Heart left ventricle (tissue), 13 donors: ENCODE measurements around the gene NCAM1.

Experiments
- CTCF ChIP-seq, 12 donors: fragments of 200-600 bp; sonication (generic) in 4 of 12; IDR thresholded peaks; one replicate each; pipeline versions ENCODE4 v1.5.0 to v1.8.0; 2018 to 2022; ENCODE audit warnings: antibody characterized with exemption in 12 of 12, mild to moderate bottlenecking in 5 of 12
- POLR2A ChIP-seq, 2 donors: fragments of 450-650 bp; IDR thresholded peaks; one replicate each; pipeline ENCODE4 v1.6.1; 2017; ENCODE audit warnings: antibody characterized with exemption in 2 of 2, mild to moderate bottlenecking in 2 of 2, moderate library complexity in 2 of 2
- donor health status: ischemic (EF 13 %, LVEDD 7.1; RV severe dilation, severe dysfunction).
- donor health status: DM: no; HTN: yes; CAD: no.
- donor health status: DM: no; HTN: no; CAD: no.
- donor health status: ischemic (EF 25% LVEDD 6.9; RV normal size, moderate dysfunction).
- donor health status: ischemic (EF 25% LVEDD 5.7; RV mildly dilated, moderate dysfunction).
- donor health status: ischemic (EF 35%, LVEDD 5.7; RV mildly dilated, moderate dysfunction).
- donor health status: nonischemic (EF 11% LVEDD 7.7; RV severe dilation, severe dysfunction).
- donor health status: DM: yes; HTN: yes; CAD: no.
- donor health status: PGD.
- donor health status: ischemic (EF 29% LVEDD 5.4; RV normal size, mild dysfunction).
- donor health status: nonischemic (EF 23%, LVEDD 6.1; RV moderate dilation, normal function).

GRCh38 chr11:113106507-113106906 lies 145.3 kb downstream of the NCAM1 start:
- TF ChIP-seq CTCF (IDR thresholded peaks at IDR 0.05) (no peak), POLR2A (IDR thresholded peaks at IDR 0.05) (no peak)
